Endothelial cell of umbilical vein (primary cell): Measurements from ENCODE around the gene PLXDC2.

ENCODE experiments used
- CTCF ChIP-seq, 2 donors: IDR thresholded peaks; 1 replicate in 1 of 2; 2 replicates in 1 of 2; pipeline ENCODE4 v1.5.1; 2011; ENCODE audit warnings: low read length in 2 of 2, mild to moderate bottlenecking in 2 of 2, moderate library complexity in 2 of 2, control low read depth in 1 of 2, inconsistent platforms in 1 of 2, low read depth in 1 of 2; ENCODE audit not compliant: insufficient read depth in 1 of 2; ENCODE audit errors: extremely low read depth in 1 of 2
- EZH2 ChIP-seq: IDR thresholded peaks from 2 replicates; pipeline ENCODE4 v1.6.1; 2012; ENCODE audit warnings: borderline replicate concordance, low read depth, mild to moderate bottlenecking, moderate library complexity, low read length, inconsistent platforms; ENCODE audit not compliant: severe bottlenecking
- FOS ChIP-seq: IDR thresholded peaks from 2 replicates; pipeline ENCODE4 v1.6.1; 2011; ENCODE audit warnings: mild to moderate bottlenecking, low read length, moderate library complexity, borderline replicate concordance; ENCODE audit not compliant: insufficient read depth
- GATA2 ChIP-seq: IDR thresholded peaks from 2 replicates; pipeline ENCODE4 v1.7.0; 2011; ENCODE audit warnings: low read depth, mild to moderate bottlenecking, moderate library complexity, mixed read lengths, low read length; ENCODE audit not compliant: insufficient read length, insufficient read depth
- JUN ChIP-seq: IDR thresholded peaks from 2 replicates; pipeline ENCODE4 v1.6.1; 2011; ENCODE audit warnings: borderline replicate concordance, low read depth; ENCODE audit not compliant: insufficient read length, insufficient read depth
- MYC ChIP-seq: IDR thresholded peaks from one replicate; pipeline ENCODE4 v1.6.1; 2011; ENCODE audit warnings: mild to moderate bottlenecking, low read depth, low read length
- POLR2A ChIP-seq: IDR thresholded peaks from 2 replicates; pipeline ENCODE4 v1.6.1; 2012; ENCODE audit warnings: low read depth, mild to moderate bottlenecking, control low read depth, low read length
- POLR2AphosphoS5 ChIP-seq: IDR thresholded peaks from 2 replicates; pipeline ENCODE4 v1.6.1; 2012; ENCODE audit warnings: low read depth, mild to moderate bottlenecking, control low read depth, low read length, moderate library complexity; ENCODE audit not compliant: insufficient read depth
- TF ChIP-seq, protein P1 (sequence below): IDR thresholded peaks from 2 replicates; pipeline ENCODE4 v1.6.1; 2011; ENCODE audit not compliant: insufficient read depth, insufficient read length

GRCh38 chr10:20185116-20185515 lies 368.9 kb downstream of the PLXDC2 start:
- TF ChIP-seq POLR2A (no peak), CTCF (IDR thresholded peaks at IDR 0.05; ENCODE audit: extremely low read depth in 1 of 2, insufficient read depth in 1 of 2, low read depth in 1 of 2, low read length in 2 of 2) (no peak), POLR2AphosphoS5 (no peak), EZH2 (no peak), MYC (no peak), JUN (no peak), GATA2 (no peak), FOS (no peak)
- TF ChIP-seq, protein P1, sequence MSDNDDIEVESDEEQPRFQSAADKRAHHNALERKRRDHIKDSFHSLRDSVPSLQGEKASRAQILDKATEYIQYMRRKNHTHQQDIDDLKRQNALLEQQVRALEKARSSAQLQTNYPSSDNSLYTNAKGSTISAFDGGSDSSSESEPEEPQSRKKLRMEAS, result no peak
